Spleen (tissue), 7 donors: ENCODE results near the gene C19orf85.

Source experiments
- POLR2A ChIP-seq, 3 donors: fragments of 450-650 bp; IDR thresholded peaks; one replicate each; pipeline ENCODE4 v1.5.1; 2017; ENCODE audit warnings: antibody characterized with exemption in 3 of 3, mild to moderate bottlenecking in 1 of 3
- POLR2AphosphoS5 ChIP-seq, 3 donors: sonication (generic); formaldehyde crosslinking; IDR thresholded peaks; one replicate each; pipeline ENCODE4 v1.5.1; 2017; ENCODE audit warnings: antibody characterized with exemption in 3 of 3
- TF ChIP-seq, protein P1 (sequence below), 11 experiments: fragments of 200-600 bp in 7 of 11; fragments of 450-650 bp in 4 of 11; sonication (generic) in 4 of 11; IDR thresholded peaks in 8 of 11; conservative IDR thresholded peaks in 3 of 11; 1 replicate in 7 of 11; 2 replicates in 4 of 11; pipeline versions ENCODE4 v1.4.0 to v1.8.0; 2016 to 2021; ENCODE audit warnings: antibody characterized with exemption in 11 of 11, inconsistent platforms in 4 of 11, mild to moderate bottlenecking in 1 of 11
- donor health status: DM: no; HTN: no; CAD: no; lungs with moderate emphysema.
- donor health status: DM: no; HTN: no; CAD: no.
- donor health status: DM: no; HTN: no; CAD: no.

DNA sequence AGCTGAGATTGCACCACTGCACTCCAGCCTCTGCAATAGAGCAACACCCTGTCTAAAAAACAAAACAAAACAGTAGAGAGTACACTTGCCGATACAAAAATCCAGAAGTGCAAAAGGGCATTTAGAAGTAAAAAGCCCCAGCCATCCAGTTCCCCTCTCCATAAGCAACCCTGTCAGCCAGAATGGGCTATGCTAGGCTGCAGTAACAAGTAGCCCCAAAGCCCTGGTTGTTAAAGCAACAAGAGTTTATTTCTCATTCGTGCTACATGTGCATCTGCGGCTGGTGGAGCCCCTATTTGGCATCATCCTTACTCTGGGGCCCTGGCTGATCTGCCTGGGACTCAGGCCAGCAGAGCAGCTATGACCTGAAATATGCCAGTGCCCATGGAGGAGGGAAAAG lies 40.0 kb downstream of the C19orf85 start:
- no peak for TF ChIP-seq POLR2A (IDR thresholded peaks at IDR 0.05)
- TF ChIP-seq, protein P1, sequence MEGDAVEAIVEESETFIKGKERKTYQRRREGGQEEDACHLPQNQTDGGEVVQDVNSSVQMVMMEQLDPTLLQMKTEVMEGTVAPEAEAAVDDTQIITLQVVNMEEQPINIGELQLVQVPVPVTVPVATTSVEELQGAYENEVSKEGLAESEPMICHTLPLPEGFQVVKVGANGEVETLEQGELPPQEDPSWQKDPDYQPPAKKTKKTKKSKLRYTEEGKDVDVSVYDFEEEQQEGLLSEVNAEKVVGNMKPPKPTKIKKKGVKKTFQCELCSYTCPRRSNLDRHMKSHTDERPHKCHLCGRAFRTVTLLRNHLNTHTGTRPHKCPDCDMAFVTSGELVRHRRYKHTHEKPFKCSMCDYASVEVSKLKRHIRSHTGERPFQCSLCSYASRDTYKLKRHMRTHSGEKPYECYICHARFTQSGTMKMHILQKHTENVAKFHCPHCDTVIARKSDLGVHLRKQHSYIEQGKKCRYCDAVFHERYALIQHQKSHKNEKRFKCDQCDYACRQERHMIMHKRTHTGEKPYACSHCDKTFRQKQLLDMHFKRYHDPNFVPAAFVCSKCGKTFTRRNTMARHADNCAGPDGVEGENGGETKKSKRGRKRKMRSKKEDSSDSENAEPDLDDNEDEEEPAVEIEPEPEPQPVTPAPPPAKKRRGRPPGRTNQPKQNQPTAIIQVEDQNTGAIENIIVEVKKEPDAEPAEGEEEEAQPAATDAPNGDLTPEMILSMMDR (IDR thresholded peaks at IDR 0.05 in 8 of 11, conservative IDR thresholded peaks at IDR 0.05 in 3 of 11), result no peak
- no peak for TF ChIP-seq POLR2AphosphoS5 (IDR thresholded peaks at IDR 0.05)
